ENCODE results near the gene CNIH3. TPM values are rescaled to one million over a fixed set of nuclear protein-coding genes. Genes with fewer than 3 reads are reported as not detected.

Gene CNIH3
- total RNA-seq: 1.8 and 2.3 TPM in 2 replicates

GRCh38 chr1:224615861-224616755 lies at the start of gene CNIH3:
Gene CNIH3 (plus strand): TSS chr1:224616317. CDS start chr1:224617175, 858 bp downstream.

Other genes with a start within 250 kb of the CNIH3 start
- gene WDR26, start 181.5 kb upstream of the CNIH3 start, total RNA-seq: 70.7 and 71.6 TPM in 2 replicates